Right cardiac atrium (tissue), 5 donors: ENCODE measurements around the gene STAU1. TPM values are rescaled to one million over a fixed set of nuclear protein-coding genes. Genes with fewer than 3 reads are reported as not detected.
"Not testable (repeated sequence)": the region's sequence is repeated elsewhere in the genome, so short reads cannot be mapped to it uniquely, and the experiment has no call there.

Experiments used
- ATAC-seq, 2 donors: fragments of 200-7000 bp; cut with Tn5 transposase; one replicate each; pipeline versions ENCODE4 v1.8.0 to v1.9.1; 2020; ENCODE audit warnings: moderate library complexity in 2 of 2, mild to moderate bottlenecking in 1 of 2
- DNase-seq, 3 donors: peaks; one replicate each; pipeline ENCODE4 v3.0.0-alpha.2; 2020
- H3K27ac ChIP-seq: one replicate; pipeline ENCODE4 v1.5.1; 2013; ENCODE audit warnings: mild to moderate bottlenecking, low read length, control low read depth, moderate library complexity
- H3K27me3 ChIP-seq: one replicate; pipeline ENCODE4 v1.6.1; 2013; ENCODE audit not compliant: control insufficient read depth, insufficient read depth
- H3K4me1 ChIP-seq: one replicate; pipeline ENCODE4 v1.6.1; 2013; ENCODE audit warnings: low read length; ENCODE audit not compliant: control insufficient read depth, insufficient read depth
- H3K4me3 ChIP-seq: one replicate; pipeline ENCODE4 v1.5.1; 2013; ENCODE audit warnings: low read length, control low read depth
- H3K9me3 ChIP-seq: one replicate; pipeline ENCODE4 v1.6.1; 2013; ENCODE audit warnings: low read length; ENCODE audit not compliant: control insufficient read depth
- WGBS: extraction: QIAGEN DNeasy Blood & Tissue Kit; methylation state at CpG from one replicate; pipeline ENCODE4 v1.1.7; 2013; 5-methylcytosine and 5-hydroxymethylcytosine counted together
- intact Hi-C, 4 donors: fragments of 100-400 bp; cut with DNase I; formaldehyde crosslinking; loops; one replicate each; pipeline versions ENCODE4 v1.11.0 to v1.14.0; 2022 to 2023
- polyA plus RNA-seq: library from polyadenylated mRNA; stranded (reverse); fragments of 200-250 nt; gene quantifications from one replicate; pipeline ENCODE4 v1.2.3, GENCODE V29; 2013
- total RNA-seq, 4 donors: library from RNA; stranded (reverse); fragmentation: NEBNext Ultra II Directional; extraction: Animal tissue kit (Norgen Biotek cat#: 25700); gene quantifications; one replicate each; pipeline ENCODE4 v1.2.1, GENCODE V29; 2021
- donor health status: healthy with polysubstance abuse.
- donor health status: DM: no; HTN: yes; CAD: no.
- donor health status: DM: no; HTN: no; CAD: no.
- donor health status: DM: no; HTN: yes; CAD: no; lungs with severe emphysema.
- donor health status: DM: yes; HTN: yes; CAD: no.

Gene STAU1
- total and polyA plus RNA-seq, 5 donors = 33.2 to 65.1 (median 58.5) TPM

GRCh38 chr20:49146442-49147225 is 41.5 kb downstream of the STAU1 start:
- ATAC-seq (no peak), DNase-seq (no peak)
- Histone ChIP-seq H3K4me3 (no peak overlapping the region), H3K9me3 (no peaks in the 10 kb centered on the region), H3K27me3 (no peaks in the 10 kb centered on the region), H3K27ac (no peak overlapping the region), H3K4me1 (no peaks in the 10 kb centered on the region)
- intact Hi-C loops = no loop called here
- WGBS = 78% methylated on average over 5 of the region's 5 CpGs

- Histone ChIP-seq H3K27me3 (no peaks in the 10 kb centered on the region), H3K4me1 (peaks cover 2% of the 10 kb centered on the region), H3K4me3 (no peak overlapping the region), H3K9me3 (no peaks in the 10 kb centered on the region), H3K27ac (no peak overlapping the region)
- WGBS = 66% methylated on average over 2 of the region's 2 CpGs
- DNase-seq (no peak), ATAC-seq (no peak)
- intact Hi-C loops = no loop called here
These were observed 47.3 kb downstream of the STAU1 start for GRCh38 chr20:49140834-49141233.

- WGBS = 63% methylated on average over 2 of the region's 2 CpGs
- no peak for DNase-seq
- H3K27ac ChIP-seq = no peak overlapping the region
These were observed 47.7 kb downstream of the STAU1 start for GRCh38 chr20:49140411-49140810.

GRCh38 chr20:49138431-49138830 is 49.7 kb downstream of the STAU1 start:
- Histone ChIP-seq H3K9me3 (no peaks in the 10 kb centered on the region), H3K27ac (no peak overlapping the region), H3K4me3 (no peak overlapping the region), H3K27me3 (no peaks in the 10 kb centered on the region), H3K4me1 (peaks cover 2% of the 10 kb centered on the region)
- ATAC-seq (no peak), DNase-seq (no peak)
- intact Hi-C loops = no loop called here

More at GRCh38 chr20:49140411-49140810, 47.7 kb downstream of the STAU1 start:
- no peak for ATAC-seq
- intact Hi-C loops = no loop called here
- Histone ChIP-seq H3K4me1 (peaks cover 2% of the 10 kb centered on the region), H3K27me3 (no peaks in the 10 kb centered on the region), H3K9me3 (no peaks in the 10 kb centered on the region), H3K4me3 (no peak overlapping the region)

- Histone ChIP-seq H3K4me3 (no peak overlapping the region), H3K27me3 (no peaks in the 10 kb centered on the region), H3K27ac (no peak overlapping the region), H3K4me1 (peaks cover 2% of the 10 kb centered on the region), H3K9me3 (no peaks in the 10 kb centered on the region)
- ATAC-seq (no peak), DNase-seq (no peak)
- intact Hi-C loops = no loop called here
- 87% methylated on average over 15 of the region's 15 CpGs for WGBS
These were observed 51.1 kb downstream of the STAU1 start for GRCh38 chr20:49136817-49137571.

- not testable (repeated sequence) for ATAC-seq, H3K4me3 ChIP-seq, H3K27ac ChIP-seq, H3K9me3 ChIP-seq, H3K4me1 ChIP-seq, H3K27me3 ChIP-seq, DNase-seq
- intact Hi-C loops = loop anchor here in 1 of 4 donors (5.0 kb wide), 1 partner anchor 83 kb away; the partner anchor contains the start of gene DDX27
- WGBS = 77% methylated on average over 8 of the region's 8 CpGs
These were observed 53.3 kb downstream of the STAU1 start for GRCh38 chr20:49134797-49135196.

GRCh38 chr20:49133571-49133970 is 54.6 kb downstream of the STAU1 start:
- H3K9me3 ChIP-seq = no peaks in the 10 kb centered on the region
- no peaks in the 10 kb centered on the region for H3K27me3 ChIP-seq
- H3K4me1 ChIP-seq = peaks cover 2% of the 10 kb centered on the region
- intact Hi-C loops = loop anchor here (2.0 to 5.0 kb wide), 2 partner anchors 83 to 84 kb away; partner anchors contain the start of gene DDX27 (in 1 of the 4)
- ATAC-seq = peak in 1 of 2 donors; percentile 25
- 77% methylated on average over 3 of the region's 3 CpGs for WGBS
- no peak overlapping the region for H3K4me3 ChIP-seq
- no peak for DNase-seq
- H3K27ac ChIP-seq = no peak overlapping the region

- 35% methylated on average over 5 of the region's 5 CpGs for WGBS
- Histone ChIP-seq H3K4me3 (no peak overlapping the region), H3K27me3 (no peaks in the 10 kb centered on the region), H3K9me3 (no peaks in the 10 kb centered on the region), H3K27ac (no peak overlapping the region), H3K4me1 (peaks cover 2% of the 10 kb centered on the region)
- intact Hi-C loops = loop anchor here (2.0 to 5.0 kb wide), 2 partner anchors 84 kb away; partner anchors contain the start of gene DDX27 (in 1 of the 4)
- ATAC-seq = peak; percentile 72 to 80
- no peak for DNase-seq
These were observed 55.1 kb downstream of the STAU1 start for GRCh38 chr20:49132995-49133478.

- Histone ChIP-seq H3K4me3 (no peak overlapping the region), H3K27me3 (no peaks in the 10 kb centered on the region), H3K9me3 (no peaks in the 10 kb centered on the region), H3K4me1 (no peaks in the 10 kb centered on the region), H3K27ac (no peak overlapping the region)
- WGBS = 97% methylated on average over 10 of the region's 10 CpGs
- ATAC-seq (peak in 1 of 2 donors; percentile 22), DNase-seq (no peak)
- intact Hi-C loops = no loop called here
These were observed 64.2 kb downstream of the STAU1 start for GRCh38 chr20:49123982-49124381.

GRCh38 chr20:49122920-49123319 is 65.2 kb downstream of the STAU1 start:
- intact Hi-C loops = no loop called here
- 92% methylated on average over 13 of the region's 13 CpGs for WGBS
- no peaks in the 10 kb centered on the region for H3K9me3 ChIP-seq
- no peaks in the 10 kb centered on the region for H3K4me1 ChIP-seq
- no peaks in the 10 kb centered on the region for H3K27me3 ChIP-seq
- no peak overlapping the region for H3K4me3 ChIP-seq
- H3K27ac ChIP-seq = no peak overlapping the region
- ATAC-seq (no peak), DNase-seq (no peak)

GRCh38 chr20:49119988-49120387 is 68.1 kb downstream of the STAU1 start:
- Histone ChIP-seq H3K4me3 (no peak overlapping the region), H3K27ac (no peak overlapping the region), H3K9me3 (no peaks in the 10 kb centered on the region), H3K4me1 (no peaks in the 10 kb centered on the region), H3K27me3 (no peaks in the 10 kb centered on the region)
- no peak for ATAC-seq
- WGBS = 94% methylated on average over 7 of the region's 7 CpGs
- intact Hi-C loops = no loop called here
- DNase-seq = no peak
